Measurements from ENCODE around the gene GPR83.

Gene GPR83

GRCh38 chr11:94329501-94329900, 71.7 kb downstream of the GPR83 start:
- Histone ChIP-seq H3K9ac (ENCODE audit: low read length) (no peak overlapping the region), H3K27me3 (ENCODE audit: insufficient read depth, low read length) (no peaks in the 10 kb centered on the region), H3F3A (ENCODE audit: insufficient read depth, low read length) (no peaks in the 10 kb centered on the region), H2AFZ (ENCODE audit: low read length) (no peak overlapping the region), H3K9me3 (ENCODE audit: low read length) (no peaks in the 10 kb centered on the region), H3K9me2 (ENCODE audit: low read depth, low read length) (no peaks in the 10 kb centered on the region), H4K20me1 (ENCODE audit: insufficient read depth, low read length) (no peaks in the 10 kb centered on the region), H3K4me1 (ENCODE audit: insufficient read depth, low read length, severe bottlenecking) (no peaks in the 10 kb centered on the region), H3K36me3 (ENCODE audit: insufficient read depth, low read length) (no peaks in the 10 kb centered on the region), H3K27ac (ENCODE audit: low read depth, low read length, poor library complexity, severe bottlenecking) (no peak overlapping the region), H3K79me2 (ENCODE audit: insufficient read depth, low read length) (no peaks in the 10 kb centered on the region), H3K4me3 (ENCODE audit: low read depth, low read length, poor library complexity, severe bottlenecking) (no peak overlapping the region), H3K4me2 (ENCODE audit: low read length) (no peak overlapping the region)
- TF ChIP-seq CTCF (IDR thresholded peaks at IDR 0.05; ENCODE audit: low read length): no peak
- no peak for TF ChIP-seq EZH2 (IDR thresholded peaks at IDR 0.05; ENCODE audit: borderline replicate concordance, low read length)

- no peaks in the 10 kb centered on the region for H3K36me3 ChIP-seq (ENCODE audit: insufficient read depth, low read length)
- no peaks in the 10 kb centered on the region for H3K9me3 ChIP-seq (ENCODE audit: low read length)
- H2AFZ ChIP-seq (ENCODE audit: low read length): no peak overlapping the region
- H3K4me3 ChIP-seq (ENCODE audit: low read depth, low read length, poor library complexity, severe bottlenecking): no peak overlapping the region
- TF ChIP-seq CTCF (IDR thresholded peaks at IDR 0.05; ENCODE audit: low read length) (no peak), EZH2 (IDR thresholded peaks at IDR 0.05; ENCODE audit: borderline replicate concordance, low read length) (no peak)
- no peak overlapping the region for H3K4me2 ChIP-seq (ENCODE audit: low read length)
- H3F3A ChIP-seq (ENCODE audit: insufficient read depth, low read length): no peaks in the 10 kb centered on the region
- no peaks in the 10 kb centered on the region for H4K20me1 ChIP-seq (ENCODE audit: insufficient read depth, low read length)
- H3K9ac ChIP-seq (ENCODE audit: low read length): no peak overlapping the region
- no peak overlapping the region for H3K27ac ChIP-seq (ENCODE audit: low read depth, low read length, poor library complexity, severe bottlenecking)
- H3K79me2 ChIP-seq (ENCODE audit: insufficient read depth, low read length): no peaks in the 10 kb centered on the region
- H3K4me1 ChIP-seq (ENCODE audit: insufficient read depth, low read length, severe bottlenecking): no peaks in the 10 kb centered on the region
- H3K27me3 ChIP-seq (ENCODE audit: insufficient read depth, low read length): no peaks in the 10 kb centered on the region
- H3K9me2 ChIP-seq (ENCODE audit: low read depth, low read length): no peaks in the 10 kb centered on the region
These were observed 72.6 kb downstream of the GPR83 start for GRCh38 chr11:94328587-94329080.
